Measurements from ENCODE around the gene AMIGO3. TPM values are rescaled to one million over a fixed set of nuclear protein-coding genes. Genes with fewer than 3 reads are reported as not detected.

Gene AMIGO3
- total RNA-seq, 4 donors from 2014 or later: 0.22 to 1.1 (median 0.68) TPM; not detected in 1

DNA sequence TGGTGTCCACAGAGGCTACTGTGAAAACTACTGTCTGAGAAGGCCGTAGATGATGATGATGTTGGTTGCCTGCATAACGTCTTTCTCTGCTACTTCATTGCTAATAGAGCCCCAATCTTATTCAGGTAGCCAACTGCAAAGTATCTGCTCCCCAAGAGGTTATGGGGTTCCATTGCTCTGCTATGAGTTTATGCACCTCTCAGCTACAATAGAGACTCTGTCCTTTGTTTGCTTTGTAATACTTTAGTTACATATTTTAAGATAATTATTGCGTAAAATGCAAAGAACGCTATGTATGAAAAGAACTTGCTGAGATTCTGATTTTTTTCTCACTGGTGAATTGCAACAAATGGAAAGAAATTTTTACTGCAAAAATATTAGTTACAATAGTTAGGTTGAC lies 32.0 kb upstream of the AMIGO3 start:
- TF ChIP-seq, protein P1, sequence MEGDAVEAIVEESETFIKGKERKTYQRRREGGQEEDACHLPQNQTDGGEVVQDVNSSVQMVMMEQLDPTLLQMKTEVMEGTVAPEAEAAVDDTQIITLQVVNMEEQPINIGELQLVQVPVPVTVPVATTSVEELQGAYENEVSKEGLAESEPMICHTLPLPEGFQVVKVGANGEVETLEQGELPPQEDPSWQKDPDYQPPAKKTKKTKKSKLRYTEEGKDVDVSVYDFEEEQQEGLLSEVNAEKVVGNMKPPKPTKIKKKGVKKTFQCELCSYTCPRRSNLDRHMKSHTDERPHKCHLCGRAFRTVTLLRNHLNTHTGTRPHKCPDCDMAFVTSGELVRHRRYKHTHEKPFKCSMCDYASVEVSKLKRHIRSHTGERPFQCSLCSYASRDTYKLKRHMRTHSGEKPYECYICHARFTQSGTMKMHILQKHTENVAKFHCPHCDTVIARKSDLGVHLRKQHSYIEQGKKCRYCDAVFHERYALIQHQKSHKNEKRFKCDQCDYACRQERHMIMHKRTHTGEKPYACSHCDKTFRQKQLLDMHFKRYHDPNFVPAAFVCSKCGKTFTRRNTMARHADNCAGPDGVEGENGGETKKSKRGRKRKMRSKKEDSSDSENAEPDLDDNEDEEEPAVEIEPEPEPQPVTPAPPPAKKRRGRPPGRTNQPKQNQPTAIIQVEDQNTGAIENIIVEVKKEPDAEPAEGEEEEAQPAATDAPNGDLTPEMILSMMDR (IDR thresholded peaks at IDR 0.05; ENCODE audit: low read depth): no peak

GRCh38 chr3:49750056-49750455 lies 30.6 kb upstream of the AMIGO3 start:
- TF ChIP-seq, protein P1 (IDR thresholded peaks at IDR 0.05; ENCODE audit: low read depth): no peak

DNA sequence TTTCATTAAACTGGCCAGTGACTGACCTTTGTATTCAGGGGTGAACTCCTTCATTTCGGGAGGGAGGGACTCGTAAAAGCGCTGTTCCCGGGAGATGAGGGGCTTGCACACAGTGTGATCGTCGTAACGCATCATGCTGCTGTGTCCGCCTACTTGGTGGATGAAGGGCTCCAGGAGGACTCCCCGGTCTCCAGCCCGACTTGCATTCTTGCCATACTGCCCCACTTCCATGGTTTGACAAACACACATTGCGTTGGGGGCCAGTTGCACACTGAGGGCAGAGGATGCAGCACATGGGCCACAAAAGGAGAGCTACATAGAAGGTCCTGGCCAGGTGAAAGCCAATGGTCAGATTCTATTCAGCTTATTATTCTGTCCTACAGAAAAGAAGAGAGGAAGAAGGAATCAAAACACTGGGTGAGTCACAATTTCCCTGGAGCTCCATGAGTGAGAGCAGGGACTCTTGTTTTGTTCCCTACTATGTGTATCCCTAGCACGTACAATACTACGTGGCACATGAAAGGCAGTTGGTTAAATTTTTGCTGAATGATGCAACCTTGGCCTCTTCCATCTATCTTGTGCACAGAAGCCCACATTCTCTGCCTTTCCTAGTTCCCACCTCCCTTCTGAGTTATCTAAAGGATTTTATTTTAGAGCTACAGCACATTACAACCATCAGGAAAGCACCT lies 28.5 kb upstream of the AMIGO3 start:
- TF ChIP-seq, protein P1 (IDR thresholded peaks at IDR 0.05; ENCODE audit: low read depth): no peak

GRCh38 chr3:49745986-49746385 lies 26.5 kb upstream of the AMIGO3 start:
- TF ChIP-seq, protein P1 (IDR thresholded peaks at IDR 0.05; ENCODE audit: low read depth): no peak

GRCh38 chr3:49740427-49740826 lies 20.9 kb upstream of the AMIGO3 start:
- TF ChIP-seq, protein P1 (IDR thresholded peaks at IDR 0.05; ENCODE audit: low read depth): no peak

- TF ChIP-seq, protein P1 (IDR thresholded peaks at IDR 0.05; ENCODE audit: low read depth): no peak
Measured at GRCh38 chr3:49738067-49738713, 18.7 kb upstream of the AMIGO3 start.

DNA sequence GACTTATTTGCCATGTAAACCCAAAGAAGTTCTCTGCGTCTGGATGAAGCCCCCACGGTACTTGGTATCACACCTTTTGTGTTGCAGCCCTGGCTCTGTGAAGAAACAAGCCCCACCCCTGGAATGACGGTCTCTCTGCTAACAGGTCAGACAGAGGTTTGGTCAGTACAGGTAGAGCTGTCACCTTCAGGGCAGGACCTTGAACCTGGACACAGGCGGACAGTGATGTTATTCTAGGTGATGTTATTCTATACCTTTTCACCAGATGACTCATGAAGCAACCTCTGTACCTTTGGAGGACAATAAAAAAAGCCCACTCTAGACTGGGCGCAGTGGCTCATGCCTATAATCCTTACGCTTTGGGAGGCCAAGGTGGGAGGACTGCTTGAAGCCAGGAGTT lies 15.3 kb upstream of the AMIGO3 start:
- TF ChIP-seq, protein P1 (IDR thresholded peaks at IDR 0.05; ENCODE audit: low read depth): no peak
